OCI-LY7 (cell line): ENCODE data around the gene COL4A2. TPM values are rescaled to one million over a fixed set of nuclear protein-coding genes. Genes with fewer than 3 reads are reported as not detected.

ENCODE experiments used
- BruUV-seq: library from RNA; stranded (reverse); fragments of 400-500 nt; replicated peaks from 2 replicates; lab custom pipeline; 2021; lab: Mats Ljungman, UMichigan
- CTCF ChIA-PET: fragments of 300-600 bp; sonication (Branson Sonifier 250); formaldehyde crosslinking; loops from one replicate; lab custom pipeline; 2022; ENCODE audit warnings: antibody characterized with exemption; ENCODE audit not compliant: unreplicated experiment; lab: Charles Lee
- POLR2A ChIA-PET: fragments of 300-600 bp; sonication (Branson Sonifier 250); formaldehyde crosslinking; loops from one replicate; lab custom pipeline; 2022; ENCODE audit warnings: antibody characterized with exemption; lab: Charles Lee
- DNase-seq: peaks from one replicate; pipeline ENCODE4 v3.0.0-alpha.2; 2015; ENCODE audit warnings: low spot score
- H2AFZ ChIP-seq: fragments of 200-600 bp; sonication (generic), shearing (Covaris generic); 2 replicates; pipeline ENCODE4 v1.6.1; 2014; ENCODE audit warnings: mild to moderate bottlenecking, antibody characterized with exemption, low read length, moderate library complexity
- H3K27ac ChIP-seq: fragments of 200-600 bp; sonication (generic); 2 replicates; pipeline ENCODE4 v1.5.1; 2014; ENCODE audit warnings: mixed run types, low read depth, mild to moderate bottlenecking, moderate library complexity, low read length, inconsistent platforms; ENCODE audit not compliant: poor library complexity, severe bottlenecking
- H3K36me3 ChIP-seq: fragments of 200-600 bp; sonication (generic); 2 replicates; pipeline ENCODE4 v1.6.1; 2014; ENCODE audit warnings: mild to moderate bottlenecking, antibody characterized with exemption, low read length, moderate library complexity, mixed read lengths; ENCODE audit not compliant: insufficient read depth
- H3K4me1 ChIP-seq: fragments of 200-600 bp; sonication (generic); 2 replicates; pipeline ENCODE4 v1.5.1; 2014; ENCODE audit warnings: mild to moderate bottlenecking, low read length; ENCODE audit not compliant: insufficient read depth, poor library complexity, severe bottlenecking
- H3K4me2 ChIP-seq: fragments of 200-600 bp; sonication (generic); 2 replicates; pipeline ENCODE4 v1.6.1; 2014; ENCODE audit warnings: mild to moderate bottlenecking, low read length
- H3K4me3 ChIP-seq: fragments of 200-600 bp; sonication (generic); 2 replicates; pipeline ENCODE4 v1.5.1; 2014; ENCODE audit warnings: mild to moderate bottlenecking, low read depth, low read length; ENCODE audit not compliant: poor library complexity, severe bottlenecking
- H3K79me2 ChIP-seq: fragments of 200-600 bp; sonication (generic); 2 replicates; pipeline ENCODE4 v1.6.1; 2016; ENCODE audit warnings: low read depth, mild to moderate bottlenecking, low read length, moderate library complexity, mixed read lengths; ENCODE audit not compliant: insufficient read depth
- H3K9me2 ChIP-seq: fragments of 200-600 bp; sonication (generic); 2 replicates; pipeline ENCODE4 v1.6.1; 2016; ENCODE audit warnings: mild to moderate bottlenecking, low read length, mixed read lengths; ENCODE audit not compliant: insufficient read depth
- H3K9me3 ChIP-seq: fragments of 200-600 bp; sonication (generic); 2 replicates; pipeline ENCODE4 v1.6.1; 2014; ENCODE audit warnings: mild to moderate bottlenecking, mixed run types, low read length, mixed read lengths
- H4K20me1 ChIP-seq: fragments of 200-600 bp; sonication (generic); 2 replicates; pipeline ENCODE4 v1.6.1; 2014; ENCODE audit warnings: mild to moderate bottlenecking, antibody characterized with exemption, low read length, moderate library complexity, mixed read lengths; ENCODE audit not compliant: insufficient read depth
- EZH2phosphoT487 ChIP-seq: fragments of 200-600 bp; sonication (generic); IDR thresholded peaks from 2 replicates; pipeline ENCODE4 v1.6.1; 2018; ENCODE audit warnings: low read depth, borderline replicate concordance, mild to moderate bottlenecking, mixed run types, antibody characterized with exemption, low read length, moderate library complexity, mixed read lengths
- intact Hi-C: fragments of 100-400 bp; cut with micrococcal nuclease; formaldehyde crosslinking; loops from one replicate; pipeline ENCODE4 v1.10.0; 2022; ENCODE audit not compliant: unreplicated experiment
- total RNA-seq, 2 experiments: library from RNA; depleted of rRNA in 1 of 2; stranded (reverse); fragments of >200 nt in 1 of 2; shearing (Covaris generic) in 1 of 2; gene quantifications; 2 replicates each; pipeline ENCODE4 v1.2.3, GENCODE V29; 2014 to 2022
- TF ChIP-seq, protein P1 (sequence below): fragments of 200-600 bp; sonication (generic); conservative IDR thresholded peaks from 2 replicates; pipeline ENCODE4 v1.5.1; 2014; ENCODE audit warnings: mild to moderate bottlenecking, antibody characterized with exemption, low read length, moderate library complexity, mixed read lengths

The COL4A2 gene
- total RNA-seq, 2 experiments from 2014 or later: 0.34 TPM; not detected in 1

DNA sequence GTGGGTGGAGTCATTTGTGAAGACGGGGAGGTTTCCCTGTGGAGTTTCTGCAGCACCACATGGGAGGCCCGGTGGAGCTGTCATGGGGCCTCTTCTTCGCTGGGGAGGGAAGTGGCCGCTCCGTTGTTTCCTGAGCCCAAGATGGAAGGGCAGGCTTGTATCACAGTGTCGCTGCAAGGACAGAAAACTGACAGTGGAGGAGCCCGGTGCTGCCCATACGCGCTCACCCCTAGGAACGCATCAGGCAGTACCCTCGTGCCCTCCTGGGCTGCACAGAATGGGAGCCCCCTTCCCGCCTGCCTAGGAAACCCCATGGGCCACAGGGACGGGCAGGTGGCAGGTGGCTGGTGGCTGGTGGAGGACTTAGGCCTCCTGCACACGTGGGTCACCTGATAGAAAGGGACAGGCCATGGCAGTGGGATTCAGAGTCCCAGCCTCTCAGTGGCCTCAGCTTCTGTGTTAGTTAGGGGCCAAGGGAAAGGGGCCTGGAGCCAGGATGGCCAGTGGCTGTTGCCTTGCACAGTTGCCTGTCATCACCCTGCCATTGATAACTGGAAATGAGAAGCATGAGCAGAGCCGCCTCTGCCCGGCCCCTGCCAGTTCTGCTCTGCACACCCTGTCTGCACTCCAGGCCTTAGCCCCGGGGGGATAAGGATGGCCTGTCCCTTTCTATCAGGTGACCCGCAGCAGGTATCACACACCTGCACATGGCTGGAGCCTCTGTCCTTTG lies 7.6 kb downstream of the COL4A2 start:
- TF ChIP-seq EZH2phosphoT487: no peak
- TF ChIP-seq, protein P1, sequence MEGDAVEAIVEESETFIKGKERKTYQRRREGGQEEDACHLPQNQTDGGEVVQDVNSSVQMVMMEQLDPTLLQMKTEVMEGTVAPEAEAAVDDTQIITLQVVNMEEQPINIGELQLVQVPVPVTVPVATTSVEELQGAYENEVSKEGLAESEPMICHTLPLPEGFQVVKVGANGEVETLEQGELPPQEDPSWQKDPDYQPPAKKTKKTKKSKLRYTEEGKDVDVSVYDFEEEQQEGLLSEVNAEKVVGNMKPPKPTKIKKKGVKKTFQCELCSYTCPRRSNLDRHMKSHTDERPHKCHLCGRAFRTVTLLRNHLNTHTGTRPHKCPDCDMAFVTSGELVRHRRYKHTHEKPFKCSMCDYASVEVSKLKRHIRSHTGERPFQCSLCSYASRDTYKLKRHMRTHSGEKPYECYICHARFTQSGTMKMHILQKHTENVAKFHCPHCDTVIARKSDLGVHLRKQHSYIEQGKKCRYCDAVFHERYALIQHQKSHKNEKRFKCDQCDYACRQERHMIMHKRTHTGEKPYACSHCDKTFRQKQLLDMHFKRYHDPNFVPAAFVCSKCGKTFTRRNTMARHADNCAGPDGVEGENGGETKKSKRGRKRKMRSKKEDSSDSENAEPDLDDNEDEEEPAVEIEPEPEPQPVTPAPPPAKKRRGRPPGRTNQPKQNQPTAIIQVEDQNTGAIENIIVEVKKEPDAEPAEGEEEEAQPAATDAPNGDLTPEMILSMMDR: no peak

DNA sequence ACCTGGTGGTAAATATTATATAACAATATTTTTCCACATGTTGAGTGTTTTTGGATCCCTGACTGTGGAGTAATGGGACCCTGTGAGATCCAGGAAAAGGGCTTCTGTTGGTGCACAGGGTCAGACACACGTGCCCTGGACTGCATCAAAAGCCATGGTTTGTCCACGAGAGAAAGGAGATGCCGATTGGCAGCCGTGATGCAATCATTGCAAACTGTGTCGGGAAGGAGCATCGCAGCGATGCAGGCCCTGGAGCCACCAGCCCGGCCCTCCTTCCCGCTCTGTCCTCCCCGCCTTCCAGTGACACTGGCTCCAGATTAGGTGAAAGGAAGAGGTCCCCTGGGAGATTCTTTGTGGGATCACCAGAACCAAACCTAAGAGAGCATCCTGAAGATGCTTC lies 9.1 kb downstream of the COL4A2 start:
- TF ChIP-seq, protein P1: no peak
- no peak for TF ChIP-seq EZH2phosphoT487
- H2AFZ ChIP-seq: no peak overlapping the region
- POLR2A ChIA-PET: no interaction called here
- no peak overlapping the region for H3K4me2 ChIP-seq
- no peaks in the 10 kb centered on the region for H4K20me1 ChIP-seq
- H3K79me2 ChIP-seq: no peaks in the 10 kb centered on the region
- H3K27ac ChIP-seq: no peak overlapping the region
- no peaks in the 10 kb centered on the region for H3K9me3 ChIP-seq
- CTCF ChIA-PET: no interaction called here
- H3K9me2 ChIP-seq: no peaks in the 10 kb centered on the region
- intact Hi-C loops: no loop called here
- H3K4me1 ChIP-seq: no peaks in the 10 kb centered on the region
- no peaks in the 10 kb centered on the region for H3K36me3 ChIP-seq
- BruUV-seq: no TSS peak
- no peak for DNase-seq
- no peak overlapping the region for H3K4me3 ChIP-seq

More for the DNA sequence above, 7.6 kb downstream of the COL4A2 start:
- ChIA-PET POLR2A (no interaction called here), CTCF (no interaction called here)
- no peak for DNase-seq
- Histone ChIP-seq H3K9me3 (no peaks in the 10 kb centered on the region), H3K4me2 (no peak overlapping the region), H3K4me3 (no peak overlapping the region), H3K36me3 (no peaks in the 10 kb centered on the region), H3K9me2 (no peaks in the 10 kb centered on the region), H3K79me2 (no peaks in the 10 kb centered on the region), H2AFZ (no peak overlapping the region), H4K20me1 (no peaks in the 10 kb centered on the region), H3K27ac (no peak overlapping the region), H3K4me1 (no peaks in the 10 kb centered on the region)
- BruUV-seq: no TSS peak
- intact Hi-C loops: no loop called here

DNA sequence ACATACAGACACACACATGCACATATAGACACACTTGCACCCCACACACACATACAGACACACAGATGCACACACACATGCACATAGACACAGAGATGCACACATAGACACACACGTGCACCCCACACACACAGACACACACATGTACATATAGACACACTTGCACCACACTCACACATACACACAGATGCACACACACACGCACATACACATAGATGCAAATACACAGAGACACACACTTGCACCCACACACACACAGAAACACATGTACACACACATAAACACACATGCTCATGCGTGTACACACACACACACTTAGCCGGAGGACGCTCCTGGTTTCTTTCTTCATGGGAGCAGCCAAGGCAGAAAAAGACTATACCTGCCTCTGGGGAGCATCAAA lies 10.0 kb downstream of the COL4A2 start:
- ChIA-PET POLR2A (no interaction called here), CTCF (no interaction called here)
- no peak overlapping the region for H2AFZ ChIP-seq
- no peak overlapping the region for H3K4me2 ChIP-seq
- no peaks in the 10 kb centered on the region for H3K36me3 ChIP-seq
- no peak overlapping the region for H3K27ac ChIP-seq
- intact Hi-C loops: no loop called here
- no peaks in the 10 kb centered on the region for H3K79me2 ChIP-seq
- no peaks in the 10 kb centered on the region for H4K20me1 ChIP-seq
- no peak for TF ChIP-seq EZH2phosphoT487
- TF ChIP-seq, protein P1: no peak
- no peak overlapping the region for H3K4me3 ChIP-seq
- no peak for DNase-seq
- no peaks in the 10 kb centered on the region for H3K9me2 ChIP-seq
- H3K9me3 ChIP-seq: no peaks in the 10 kb centered on the region
- BruUV-seq: no TSS peak
- no peaks in the 10 kb centered on the region for H3K4me1 ChIP-seq
